ENCODE measurements around the gene ACAA2. TPM values are rescaled to one million over a fixed set of nuclear protein-coding genes. Genes with fewer than 3 reads are reported as not detected.
A peak's percentile ranks its signal among the peaks of the same experiment; 100 is the strongest.

ACAA2 gene
- total and polyA plus RNA-seq, 10 of the 15 experiments (the other 5 are each of a cell fraction or from before 2014, with no cell fraction given): 43.1 to 134 (median 64.6) TPM

DNA sequence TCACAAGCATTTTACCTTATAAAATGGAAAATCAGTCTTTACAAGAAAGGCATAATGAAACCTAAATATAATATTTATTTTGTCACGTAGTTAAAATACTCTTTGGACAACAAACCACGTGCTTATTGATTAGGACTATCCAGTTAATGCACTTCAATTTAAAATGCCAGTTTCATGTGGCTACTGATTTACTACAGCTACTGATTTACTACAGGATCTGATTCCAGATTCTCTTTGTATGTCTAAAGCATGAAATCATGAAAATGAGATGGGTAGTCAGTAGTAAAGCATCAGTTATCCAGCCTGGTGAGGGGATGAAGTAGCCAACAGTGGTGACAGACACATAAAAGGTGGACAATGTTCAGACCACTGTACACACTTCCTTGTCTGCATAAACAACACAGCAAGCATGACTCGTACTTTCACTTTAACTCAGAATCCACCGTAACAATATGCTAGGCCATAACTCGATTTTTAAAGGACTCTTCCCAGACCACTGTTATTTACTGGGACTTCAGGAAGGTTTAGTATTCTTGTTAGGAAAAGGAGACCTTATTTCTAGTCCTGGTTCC lies 24.9 kb downstream of the ACAA2 start (continued):
- TF ChIP-seq, protein P1, sequence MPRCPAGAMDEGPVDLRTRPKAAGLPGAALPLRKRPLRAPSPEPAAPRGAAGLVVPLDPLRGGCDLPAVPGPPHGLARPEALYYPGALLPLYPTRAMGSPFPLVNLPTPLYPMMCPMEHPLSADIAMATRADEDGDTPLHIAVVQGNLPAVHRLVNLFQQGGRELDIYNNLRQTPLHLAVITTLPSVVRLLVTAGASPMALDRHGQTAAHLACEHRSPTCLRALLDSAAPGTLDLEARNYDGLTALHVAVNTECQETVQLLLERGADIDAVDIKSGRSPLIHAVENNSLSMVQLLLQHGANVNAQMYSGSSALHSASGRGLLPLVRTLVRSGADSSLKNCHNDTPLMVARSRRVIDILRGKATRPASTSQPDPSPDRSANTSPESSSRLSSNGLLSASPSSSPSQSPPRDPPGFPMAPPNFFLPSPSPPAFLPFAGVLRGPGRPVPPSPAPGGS (IDR thresholded peaks at IDR 0.05; ENCODE audit: borderline replicate concordance, insufficient read depth, low read depth, low read length, poor library complexity, severe bottlenecking): no peak
- TF ChIP-seq SPI1 (IDR thresholded peaks at IDR 0.05; ENCODE audit: borderline replicate concordance, insufficient read depth, low read depth, low read length) (peak; percentile 39; the same call in 1 of the 2 replicates), MTA2 (IDR thresholded peaks at IDR 0.05; ENCODE audit: low read depth) (0 out of 2 replicates have a peak, but pooled peaks have one; percentile 15), RUNX3 (IDR thresholded peaks at IDR 0.05; ENCODE audit: low read length) (peak; percentile 26; the same call in 1 of the 2 replicates), SMAD5 (IDR thresholded peaks at IDR 0.05; ENCODE audit: low read depth) (no peak)

DNA sequence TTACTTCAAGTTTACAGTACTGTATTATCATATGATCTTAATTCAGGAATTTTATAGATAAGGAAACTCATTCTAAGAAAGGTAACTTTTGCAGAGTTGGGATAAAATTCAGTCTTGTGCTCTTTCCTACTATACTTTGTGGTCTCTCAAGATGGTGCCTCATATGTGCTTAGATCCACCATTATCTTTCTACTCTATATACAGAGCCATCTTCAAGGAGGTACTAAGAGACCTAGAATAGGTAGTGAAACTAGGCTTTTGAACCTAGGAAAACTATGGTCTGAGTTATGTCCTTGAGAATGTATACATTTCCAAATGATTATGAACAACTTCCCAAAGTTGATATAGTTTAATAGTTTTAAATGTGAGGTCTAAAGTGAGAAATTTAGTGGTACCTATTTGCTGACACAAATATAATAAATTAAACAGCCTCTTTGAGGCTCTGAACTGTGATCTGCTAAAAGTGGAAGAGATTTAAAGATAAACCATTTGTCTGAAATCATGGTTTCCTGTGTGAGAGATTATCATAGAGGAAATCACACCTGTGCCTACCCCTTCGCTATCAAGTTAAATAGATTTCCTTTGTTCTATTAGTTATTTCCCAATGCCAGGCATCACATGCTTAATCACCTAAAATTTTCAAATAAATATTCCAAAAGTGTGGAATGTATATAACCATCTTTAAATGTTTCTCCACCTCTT lies 27.2 kb downstream of the ACAA2 start:
- ATAC-seq (no peak), DNase-seq (ENCODE audit: low read depth, low spot score) (no peak), FAIRE-seq (no peak)
- peaks cover 0 to 8% of the 10 kb centered on the region in 2 experiments for H3K36me3 ChIP-seq (ENCODE audit: control insufficient read depth in 2 of 2, insufficient read depth in 2 of 2, low read length in 1 of 2)
- no peak overlapping the region for H3K4me3 ChIP-seq
- no peaks in the 10 kb centered on the region for H4K20me1 ChIP-seq (ENCODE audit: control insufficient read depth, insufficient read depth)
- peaks cover 2% of the 10 kb centered on the region; the same call in 1 of the 2 replicates for H3K4me1 ChIP-seq (ENCODE audit: control insufficient read depth, insufficient read depth, low read length)
- H2AFZ ChIP-seq (ENCODE audit: control insufficient read depth, low read depth, low read length): no peak overlapping the region
- POLR2A ChIA-PET: no interaction called here
- TF ChIP-seq, protein P2, sequence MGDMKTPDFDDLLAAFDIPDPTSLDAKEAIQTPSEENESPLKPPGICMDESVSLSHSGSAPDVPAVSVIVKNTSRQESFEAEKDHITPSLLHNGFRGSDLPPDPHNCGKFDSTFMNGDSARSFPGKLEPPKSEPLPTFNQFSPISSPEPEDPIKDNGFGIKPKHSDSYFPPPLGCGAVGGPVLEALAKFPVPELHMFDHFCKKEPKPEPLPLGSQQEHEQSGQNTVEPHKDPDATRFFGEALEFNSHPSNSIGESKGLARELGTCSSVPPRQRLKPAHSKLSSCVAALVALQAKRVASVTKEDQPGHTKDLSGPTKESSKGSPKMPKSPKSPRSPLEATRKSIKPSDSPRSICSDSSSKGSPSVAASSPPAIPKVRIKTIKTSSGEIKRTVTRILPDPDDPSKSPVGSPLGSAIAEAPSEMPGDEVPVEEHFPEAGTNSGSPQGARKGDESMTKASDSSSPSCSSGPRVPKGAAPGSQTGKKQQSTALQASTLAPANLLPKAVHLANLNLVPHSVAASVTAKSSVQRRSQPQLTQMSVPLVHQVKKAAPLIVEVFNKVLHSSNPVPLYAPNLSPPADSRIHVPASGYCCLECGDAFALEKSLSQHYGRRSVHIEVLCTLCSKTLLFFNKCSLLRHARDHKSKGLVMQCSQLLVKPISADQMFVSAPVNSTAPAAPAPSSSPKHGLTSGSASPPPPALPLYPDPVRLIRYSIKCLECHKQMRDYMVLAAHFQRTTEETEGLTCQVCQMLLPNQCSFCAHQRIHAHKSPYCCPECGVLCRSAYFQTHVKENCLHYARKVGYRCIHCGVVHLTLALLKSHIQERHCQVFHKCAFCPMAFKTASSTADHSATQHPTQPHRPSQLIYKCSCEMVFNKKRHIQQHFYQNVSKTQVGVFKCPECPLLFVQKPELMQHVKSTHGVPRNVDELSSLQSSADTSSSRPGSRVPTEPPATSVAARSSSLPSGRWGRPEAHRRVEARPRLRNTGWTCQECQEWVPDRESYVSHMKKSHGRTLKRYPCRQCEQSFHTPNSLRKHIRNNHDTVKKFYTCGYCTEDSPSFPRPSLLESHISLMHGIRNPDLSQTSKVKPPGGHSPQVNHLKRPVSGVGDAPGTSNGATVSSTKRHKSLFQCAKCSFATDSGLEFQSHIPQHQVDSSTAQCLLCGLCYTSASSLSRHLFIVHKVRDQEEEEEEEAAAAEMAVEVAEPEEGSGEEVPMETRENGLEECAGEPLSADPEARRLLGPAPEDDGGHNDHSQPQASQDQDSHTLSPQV (IDR thresholded peaks at IDR 0.05): no peak
- no peak for TF ChIP-seq SMAD1 (IDR thresholded peaks at IDR 0.05; ENCODE audit: low read depth, partially characterized antibody)
- H3K4me2 ChIP-seq (ENCODE audit: control insufficient read depth, insufficient read depth): no peak overlapping the region
- RAD21 ChIA-PET (ENCODE audit: unreplicated experiment): no interaction called here
- SMC1A ChIA-PET (ENCODE audit: uncharacterized antibody, unreplicated experiment): no interaction called here
- no peak overlapping the region for H3K27ac ChIP-seq (ENCODE audit: control insufficient read depth, insufficient read depth)
- no TSS peak for BruUV-seq (replicated peaks)
- CTCF ChIA-PET: no interaction called here
- no peaks in the 10 kb centered on the region for H3K9me3 ChIP-seq (replicated peaks; ENCODE audit: control insufficient read depth, insufficient read depth, low read length)
- intact Hi-C loops (cut with micrococcal nuclease; ENCODE audit: unreplicated experiment): loop anchor here (5.0 kb wide), 1 partner anchor 71 kb away; no protein-coding TSS in a partner anchor
- in situ Hi-C loops (cut with MboI): no loop called here
- no peaks in the 10 kb centered on the region for H3K79me2 ChIP-seq (ENCODE audit: control insufficient read depth, insufficient read depth, low read length)
- H3K9ac ChIP-seq (ENCODE audit: control insufficient read depth, insufficient read depth, low read length): no peak overlapping the region
- WGBS (ENCODE audit: insufficient coverage, insufficient replicate concordance, low lambda C conversion rate, missing lambda C conversion rate): 95% methylated on average over 1 of the region's 1 CpG
- no peaks in the 10 kb centered on the region for H3K27me3 ChIP-seq (replicated peaks in 1 of 2; ENCODE audit: control insufficient read depth in 2 of 2, insufficient read depth in 2 of 2, low read length in 1 of 2)
